Gastroesophageal sphincter (tissue), 4 donors: ENCODE results near the gene RRBP1. TPM values are rescaled to one million over a fixed set of nuclear protein-coding genes. Genes with fewer than 3 reads are reported as not detected.

ENCODE experiments used
- ATAC-seq: fragments of 150-250 bp; one replicate; pipeline ENCODE4 v1.9.1; 2016; ENCODE audit warnings: mild to moderate bottlenecking, moderate library complexity
- H3K27ac ChIP-seq, 4 donors: fragments of 200-600 bp; sonication (generic) in 3 of 4; 1 replicate in 3 of 4; 2 replicates in 1 of 4; pipeline ENCODE4 v1.5.1; 2016 to 2019
- H3K27me3 ChIP-seq: fragments of 200-600 bp; sonication (generic); one replicate; pipeline ENCODE4 v1.5.1; 2019
- H3K36me3 ChIP-seq, 2 donors: fragments of 200-600 bp; sonication (generic); one replicate each; pipeline ENCODE4 v1.5.1; 2019; ENCODE audit warnings: control low read depth in 1 of 2
- H3K4me1 ChIP-seq, 3 donors: fragments of 200-600 bp; sonication (generic); 1 replicate in 2 of 3; 2 replicates in 1 of 3; pipeline ENCODE4 v1.5.1; 2016 to 2019; ENCODE audit warnings: control low read depth in 2 of 3
- H3K4me3 ChIP-seq, 2 donors: fragments of 200-600 bp; sonication (generic); one replicate each; pipeline ENCODE4 v1.5.1; 2019; ENCODE audit warnings: mild to moderate bottlenecking in 1 of 2, moderate library complexity in 1 of 2
- H3K9me3 ChIP-seq, 3 donors: fragments of 200-600 bp; sonication (generic); one replicate each; pipeline ENCODE4 v1.5.1; 2017 to 2019; ENCODE audit warnings: control low read depth in 2 of 3
- CTCF ChIP-seq, 4 experiments: fragments of 200-600 bp in 2 of 4; fragments of 450-650 bp in 2 of 4; sonication (generic) in 1 of 4; IDR thresholded peaks; one replicate each; pipeline ENCODE4 v1.5.1; 2017 to 2019; ENCODE audit warnings: antibody characterized with exemption in 4 of 4, mild to moderate bottlenecking in 2 of 4, moderate library complexity in 2 of 4
- EP300 ChIP-seq: sonication (generic); formaldehyde crosslinking; IDR thresholded peaks from one replicate; pipeline ENCODE4 v1.6.1; 2017; ENCODE audit warnings: antibody characterized with exemption, mild to moderate bottlenecking
- POLR2A ChIP-seq, 2 donors: fragments of 450-650 bp; IDR thresholded peaks; one replicate each; pipeline ENCODE4 v1.6.1; 2017; ENCODE audit warnings: antibody characterized with exemption in 2 of 2, mild to moderate bottlenecking in 2 of 2, moderate library complexity in 1 of 2
- POLR2AphosphoS5 ChIP-seq: sonication (generic); formaldehyde crosslinking; IDR thresholded peaks from one replicate; pipeline ENCODE4 v1.6.1; 2017; ENCODE audit warnings: antibody characterized with exemption
- WGBS, 2 donors: methylation state at CpG; one replicate each; pipeline ENCODE4 v1.1.5; 2018; ENCODE audit warnings: low coverage in 1 of 2; 5-methylcytosine and 5-hydroxymethylcytosine counted together
- total RNA-seq, 4 donors: library from RNA; depleted of rRNA; stranded (reverse); fragments of >200 nt; gene quantifications; one replicate each; pipeline ENCODE4 v1.1.0, GENCODE V29; 2016

Gene RRBP1
- total RNA-seq, 4 donors from 2014 or later = 61.2 to 89.8 (median 64.7) TPM

- Histone ChIP-seq H3K9me3 (no peaks in the 10 kb centered on the region), H3K4me1 (peaks cover 0 to 88% (median 34%) of the 10 kb centered on the region in 3 donors), H3K36me3 (peaks cover 0 to 84% of the 10 kb centered on the region in 2 donors), H3K27ac (peak overlapping the region in 2 of 4 donors; percentile 67 to 71), H3K27me3 (no peaks in the 10 kb centered on the region), H3K4me3 (no peak overlapping the region)
- no peak for TF ChIP-seq CTCF (IDR thresholded peaks at IDR 0.05)
- no peak for TF ChIP-seq POLR2AphosphoS5
- no peak for TF ChIP-seq POLR2A (IDR thresholded peaks at IDR 0.05)
- no peak for TF ChIP-seq EP300
- 60 to 79% methylated on average over 1 to 4 of the region's 4 CpGs for WGBS, 2 donors
- ATAC-seq = no peak
Measured at GRCh38 chr20:17637413-17637780, 44.6 kb downstream of the RRBP1 start.

GRCh38 chr20:17636523-17637412 is 45.3 kb downstream of the RRBP1 start:
- Histone ChIP-seq H3K27ac (peak overlapping the region in 2 of 4 donors; percentile 67 to 71), H3K36me3 (peaks cover 0 to 84% of the 10 kb centered on the region in 2 donors), H3K9me3 (no peaks in the 10 kb centered on the region), H3K4me1 (peaks cover 0 to 82% (median 28%) of the 10 kb centered on the region in 3 donors), H3K4me3 (no peak overlapping the region), H3K27me3 (no peaks in the 10 kb centered on the region)
- 82% methylated on average over 9 of the region's 24 CpGs; no CpG with 5 or more reads in 1 of the 2 donors for WGBS, 2 donors
- no peak for ATAC-seq
- TF ChIP-seq POLR2AphosphoS5 (no peak), EP300 (no peak), POLR2A (IDR thresholded peaks at IDR 0.05) (no peak)

- peak overlapping the region in 3 of 4 donors; percentile 10 to 71 (median 67) for H3K27ac ChIP-seq
- ATAC-seq = peak; percentile 41
Measured at GRCh38 chr20:17635332-17636244, 46.5 kb downstream of the RRBP1 start.

GRCh38 chr20:17634661-17635331 is 47.2 kb downstream of the RRBP1 start:
- WGBS, 2 donors = 39 to 60% methylated on average over 2 to 3 of the region's 13 CpGs
- ATAC-seq = peak; percentile 61
- H3K4me3 ChIP-seq = no peak overlapping the region
- H3K9me3 ChIP-seq = no peaks in the 10 kb centered on the region
- H3K27ac ChIP-seq = peak overlapping the region in 3 of 4 donors; percentile 55 to 71 (median 67)
- H3K4me1 ChIP-seq = peaks cover 0 to 62% (median 27%) of the 10 kb centered on the region in 3 donors
- H3K36me3 ChIP-seq = peaks cover 0 to 84% of the 10 kb centered on the region in 2 donors
- no peaks in the 10 kb centered on the region for H3K27me3 ChIP-seq
- TF ChIP-seq EP300 = no peak
- no peak for TF ChIP-seq CTCF (IDR thresholded peaks at IDR 0.05)
- no peak for TF ChIP-seq POLR2A (IDR thresholded peaks at IDR 0.05)

More at GRCh38 chr20:17635332-17636244, 46.5 kb downstream of the RRBP1 start:
- no peak overlapping the region for H3K4me3 ChIP-seq
- 40% methylated on average over 2 of the region's 25 CpGs; no CpG with 5 or more reads in 1 of the 2 donors for WGBS, 2 donors
- no peaks in the 10 kb centered on the region for H3K9me3 ChIP-seq
- H3K36me3 ChIP-seq = peaks cover 0 to 84% of the 10 kb centered on the region in 2 donors
- no peaks in the 10 kb centered on the region for H3K27me3 ChIP-seq
- TF ChIP-seq EP300 (no peak), POLR2A (IDR thresholded peaks at IDR 0.05) (no peak), POLR2AphosphoS5 (no peak), CTCF (IDR thresholded peaks at IDR 0.05) (no peak)
- H3K4me1 ChIP-seq = peaks cover 0 to 70% (median 27%) of the 10 kb centered on the region in 3 donors
